Chondrocyte (in vitro differentiated cells): ENCODE results near the gene FHIT. TPM values are rescaled to one million over a fixed set of nuclear protein-coding genes. Genes with fewer than 3 reads are reported as not detected.
"Not testable (repeated sequence)": the region's sequence is repeated elsewhere in the genome, so short reads cannot be mapped to it uniquely, and the experiment has no call there.

Source experiments
- DNase-seq: peaks from one replicate; pipeline ENCODE4 v3.0.0; 2021; ENCODE audit warnings: mixed read lengths, low spot score
- H3K27ac Mint-ChIP-seq: one replicate; pipeline ENCODE4 v1.8.0; 2021; ENCODE audit warnings: mild to moderate bottlenecking, moderate library complexity, mixed read lengths; ENCODE audit not compliant: unreplicated experiment
- H3K27me3 Mint-ChIP-seq: 2 replicates; pipeline ENCODE4 v1.8.0; 2021; ENCODE audit warnings: low read depth, mixed read lengths
- H3K36me3 Mint-ChIP-seq: 2 replicates; pipeline ENCODE4 v1.8.0; 2021; ENCODE audit warnings: low read depth, mixed read lengths
- H3K4me1 Mint-ChIP-seq: 2 replicates; pipeline ENCODE4 v1.8.0; 2021; ENCODE audit warnings: low read depth, mild to moderate bottlenecking, mixed read lengths
- H3K4me3 Mint-ChIP-seq: one replicate; pipeline ENCODE4 v1.8.0; 2021; ENCODE audit warnings: mild to moderate bottlenecking, moderate library complexity, mixed read lengths; ENCODE audit not compliant: unreplicated experiment
- H3K9me3 Mint-ChIP-seq: 2 replicates; pipeline ENCODE4 v1.8.0; 2021; ENCODE audit warnings: low read depth, mixed read lengths
- CTCF ChIP-seq: fragments of 200-600 bp; sonication (generic); IDR thresholded peaks from 2 replicates; pipeline ENCODE4 v1.5.0; 2021; ENCODE audit warnings: antibody characterized with exemption, mild to moderate bottlenecking, moderate library complexity
- total RNA-seq: library from RNA; stranded (reverse); gene quantifications from 3 replicates; pipeline ENCODE4 v1.2.1, GENCODE V29; 2021

The FHIT gene
- total RNA-seq, 1 donor from 2014 or later, result 3.8 TPM

GRCh38 chr3:61005591-61005990 lies 245.7 kb downstream of the FHIT start:
- Mint-ChIP-seq H3K27ac (no peak overlapping the region), H3K36me3 (no peaks in the 10 kb centered on the region), H3K9me3 (no peaks in the 10 kb centered on the region), H3K27me3 (no peaks in the 10 kb centered on the region), H3K4me1 (no peaks in the 10 kb centered on the region), H3K4me3 (no peak overlapping the region)
- no peak for DNase-seq
- TF ChIP-seq CTCF, result no peak

GRCh38 chr3:60998858-60999257 lies 252.4 kb downstream of the FHIT start:
- no peak for DNase-seq

GRCh38 chr3:60992395-60992794 lies 258.9 kb downstream of the FHIT start:
- H3K4me1 Mint-ChIP-seq, result no peaks in the 10 kb centered on the region
- no peak for DNase-seq
- no peak for TF ChIP-seq CTCF
- H3K27ac Mint-ChIP-seq, result no peak overlapping the region
- H3K27me3 Mint-ChIP-seq, result no peaks in the 10 kb centered on the region
- no peak overlapping the region for H3K4me3 Mint-ChIP-seq
- no peaks in the 10 kb centered on the region for H3K36me3 Mint-ChIP-seq
- H3K9me3 Mint-ChIP-seq, result peaks cover 5% of the 10 kb centered on the region

More at GRCh38 chr3:60998858-60999257, 252.4 kb downstream of the FHIT start:
- no peaks in the 10 kb centered on the region for H3K36me3 Mint-ChIP-seq
- H3K9me3 Mint-ChIP-seq, result no peaks in the 10 kb centered on the region
- no peak overlapping the region for H3K4me3 Mint-ChIP-seq
- H3K4me1 Mint-ChIP-seq, result no peaks in the 10 kb centered on the region
- H3K27ac Mint-ChIP-seq, result no peak overlapping the region
- no peaks in the 10 kb centered on the region for H3K27me3 Mint-ChIP-seq
- TF ChIP-seq CTCF, result no peak

GRCh38 chr3:60990442-60990730 lies 260.9 kb downstream of the FHIT start:
- TF ChIP-seq CTCF, result no peak
- H3K4me1 Mint-ChIP-seq, result no peaks in the 10 kb centered on the region
- H3K27me3 Mint-ChIP-seq, result no peaks in the 10 kb centered on the region
- peaks cover 23% of the 10 kb centered on the region for H3K9me3 Mint-ChIP-seq
- H3K4me3 Mint-ChIP-seq, result no peak overlapping the region
- DNase-seq, result no peak
- H3K27ac Mint-ChIP-seq, result no peak overlapping the region
- no peaks in the 10 kb centered on the region for H3K36me3 Mint-ChIP-seq

- no peak for TF ChIP-seq CTCF
- H3K4me3 Mint-ChIP-seq, result no peak overlapping the region
- no peak overlapping the region for H3K27ac Mint-ChIP-seq
- DNase-seq, result no peak
- H3K36me3 Mint-ChIP-seq, result no peaks in the 10 kb centered on the region
- H3K27me3 Mint-ChIP-seq, result no peaks in the 10 kb centered on the region
- H3K9me3 Mint-ChIP-seq, result peaks cover 29% of the 10 kb centered on the region
- H3K4me1 Mint-ChIP-seq, result no peaks in the 10 kb centered on the region
Measured at GRCh38 chr3:60989626-60990441, 261.4 kb downstream of the FHIT start.

GRCh38 chr3:60987191-60987590 lies 264.1 kb downstream of the FHIT start:
- H3K9me3 Mint-ChIP-seq, result peaks cover 48% of the 10 kb centered on the region
- not testable (repeated sequence) for H3K36me3 Mint-ChIP-seq, H3K27me3 Mint-ChIP-seq, H3K27ac Mint-ChIP-seq, H3K4me1 Mint-ChIP-seq, DNase-seq, H3K4me3 Mint-ChIP-seq
